Right lung (tissue), 5 donors: ENCODE measurements around the gene MEX3A. TPM values are rescaled to one million over a fixed set of nuclear protein-coding genes. Genes with fewer than 3 reads are reported as not detected.

Experiments used
- polyA plus RNA-seq, 5 donors: library from polyadenylated mRNA; unstranded; fragments of 120-200 nt; gene quantifications; one replicate each; pipeline versions ENCODE4 v1.2.1 to v1.2.3, GENCODE V29; 2013; ENCODE audit warnings: inconsistent platforms in 1 of 5, low replicate concordance in 1 of 5; ENCODE audit not compliant: insufficient read length in 5 of 5, insufficient read depth in 1 of 5

Gene MEX3A
- polyA plus RNA-seq, 5 donors: 44.1 to 53.0 (median 48.9) TPM

Other genes starting within 250 kb of the MEX3A start
- 10 to 100 TPM; 47.3 to 64.9 (median 61.8) TPM for gene GON4L, start 225.3 kb downstream of the MEX3A start, polyA plus RNA-seq
- 10 to 100 TPM in 4 of 5 donors, 1 to 10 TPM in 1; 8.7 to 13.8 (median 13.1) TPM for gene SYT11, start 222.9 kb downstream of the MEX3A start, polyA plus RNA-seq
- gene RIT1, start 171.1 kb downstream of the MEX3A start, polyA plus RNA-seq: 10 to 100 TPM; 40.1 to 53.1 (median 48.8) TPM
- gene KHDC4, start 148.1 kb downstream of the MEX3A start, polyA plus RNA-seq: 10 to 100 TPM; 62.3 to 92.7 (median 70.7) TPM
- under 1 TPM in 4 of 5 donors, not detected in 1; 0.09 to 0.34 (median 0.22) TPM for gene RXFP4, start 140.8 kb downstream of the MEX3A start, polyA plus RNA-seq
- 100 to 1,000 TPM; 179 to 260 (median 212) TPM for gene ARHGEF2, start 103.9 kb downstream of the MEX3A start, polyA plus RNA-seq
- gene SSR2, start 61.5 kb downstream of the MEX3A start, polyA plus RNA-seq: 100 to 1,000 TPM; 493 to 557 (median 530) TPM
- 10 to 100 TPM; 57.6 to 71.5 (median 63.0) TPM for gene UBQLN4, start 28.7 kb downstream of the MEX3A start, polyA plus RNA-seq
- gene LAMTOR2, start 27.7 kb downstream of the MEX3A start, polyA plus RNA-seq: 10 to 100 TPM; 38.2 to 54.2 (median 44.5) TPM
- 10 to 100 TPM; 53.6 to 71.0 (median 66.5) TPM for gene RAB25, start 21.3 kb downstream of the MEX3A start, polyA plus RNA-seq
- 100 to 1,000 TPM in 1 of 5 donors, 10 to 100 TPM in 4; 71.3 to 128 (median 78.0) TPM for gene LMNA, start 32.2 kb upstream of the MEX3A start, polyA plus RNA-seq
- 10 to 100 TPM; 15.2 to 26.3 (median 24.5) TPM for gene SEMA4A, start 71.1 kb upstream of the MEX3A start, polyA plus RNA-seq
- 10 to 100 TPM; 15.4 to 19.6 (median 18.1) TPM for gene SLC25A44, start 111.6 kb upstream of the MEX3A start, polyA plus RNA-seq
- gene PMF1, start 130.5 kb upstream of the MEX3A start, polyA plus RNA-seq: 10 to 100 TPM; 72.7 to 99.8 (median 76.9) TPM
- gene BGLAP, start 159.7 kb upstream of the MEX3A start, polyA plus RNA-seq: 10 to 100 TPM in 1 of 5 donors, 1 to 10 TPM in 4; 3.4 to 10.4 (median 6.5) TPM
- gene PAQR6, start 165.6 kb upstream of the MEX3A start, polyA plus RNA-seq: 1 to 10 TPM; 2.4 to 4.0 (median 3.3) TPM
- 10 to 100 TPM; 40.9 to 59.5 (median 52.6) TPM for gene SMG5, start 200.4 kb upstream of the MEX3A start, polyA plus RNA-seq
- gene TMEM79, start 201.9 kb upstream of the MEX3A start, polyA plus RNA-seq: 10 to 100 TPM in 1 of 5 donors, 1 to 10 TPM in 4; 8.5 to 10.1 (median 8.6) TPM
- gene GLMP, start 213.2 kb upstream of the MEX3A start, polyA plus RNA-seq: 10 to 100 TPM; 35.0 to 42.9 (median 40.2) TPM
- not detected for gene VHLL, start 216.8 kb upstream of the MEX3A start, polyA plus RNA-seq